ENCODE data around the gene RYR3. TPM values are rescaled to one million over a fixed set of nuclear protein-coding genes. Genes with fewer than 3 reads are reported as not detected.

The RYR3 gene
- total and polyA plus RNA-seq, 7 donors, result 2.5 to 159 (median 24.0) TPM

DNA sequence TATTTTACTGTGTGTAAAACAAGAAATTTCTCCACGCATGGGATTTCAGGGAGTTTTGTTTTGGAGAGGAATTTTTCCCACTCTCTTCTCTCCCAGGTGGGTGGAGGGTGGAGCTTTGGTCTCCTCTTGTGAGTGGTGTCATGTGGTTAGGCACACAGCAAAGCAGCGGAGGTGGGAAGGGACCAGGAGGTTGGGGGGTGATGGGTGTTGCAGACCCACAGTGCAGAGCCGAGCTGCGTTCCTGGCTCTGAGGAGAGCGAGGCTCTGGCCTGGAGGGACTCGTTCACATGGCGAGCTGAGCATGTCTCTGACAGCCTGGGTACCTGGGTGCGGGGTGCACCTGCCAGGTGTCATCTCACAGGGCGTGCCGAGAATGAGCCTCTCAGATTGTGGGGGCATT, 87.8 kb downstream of the RYR3 start:
- DNase-seq (no peak), ATAC-seq (no peak)
- intact Hi-C loops (cut with DNase I), result no loop called here
- H3K4me3 ChIP-seq, result no peak overlapping the region
- no peaks in the 10 kb centered on the region for H3K9me3 ChIP-seq
- no peaks in the 10 kb centered on the region for H3K36me3 ChIP-seq (ENCODE audit: insufficient read depth in 1 of 2, low read depth in 1 of 2)
- 74 to 91% (median 91%) methylated on average over 10 of the region's 10 CpGs for WGBS, 3 donors
- H3K27me3 ChIP-seq (ENCODE audit: insufficient read depth in 3 of 3, low read length in 2 of 3), result peaks cover 0 to 2% (median 0%) of the 10 kb centered on the region in 3 donors
- H3K4me1 ChIP-seq, result peaks cover 36% of the 10 kb centered on the region
- no peak overlapping the region for H3K27ac ChIP-seq
- TF ChIP-seq, protein P1, sequence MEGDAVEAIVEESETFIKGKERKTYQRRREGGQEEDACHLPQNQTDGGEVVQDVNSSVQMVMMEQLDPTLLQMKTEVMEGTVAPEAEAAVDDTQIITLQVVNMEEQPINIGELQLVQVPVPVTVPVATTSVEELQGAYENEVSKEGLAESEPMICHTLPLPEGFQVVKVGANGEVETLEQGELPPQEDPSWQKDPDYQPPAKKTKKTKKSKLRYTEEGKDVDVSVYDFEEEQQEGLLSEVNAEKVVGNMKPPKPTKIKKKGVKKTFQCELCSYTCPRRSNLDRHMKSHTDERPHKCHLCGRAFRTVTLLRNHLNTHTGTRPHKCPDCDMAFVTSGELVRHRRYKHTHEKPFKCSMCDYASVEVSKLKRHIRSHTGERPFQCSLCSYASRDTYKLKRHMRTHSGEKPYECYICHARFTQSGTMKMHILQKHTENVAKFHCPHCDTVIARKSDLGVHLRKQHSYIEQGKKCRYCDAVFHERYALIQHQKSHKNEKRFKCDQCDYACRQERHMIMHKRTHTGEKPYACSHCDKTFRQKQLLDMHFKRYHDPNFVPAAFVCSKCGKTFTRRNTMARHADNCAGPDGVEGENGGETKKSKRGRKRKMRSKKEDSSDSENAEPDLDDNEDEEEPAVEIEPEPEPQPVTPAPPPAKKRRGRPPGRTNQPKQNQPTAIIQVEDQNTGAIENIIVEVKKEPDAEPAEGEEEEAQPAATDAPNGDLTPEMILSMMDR (IDR thresholded peaks at IDR 0.05), result no peak

DNA sequence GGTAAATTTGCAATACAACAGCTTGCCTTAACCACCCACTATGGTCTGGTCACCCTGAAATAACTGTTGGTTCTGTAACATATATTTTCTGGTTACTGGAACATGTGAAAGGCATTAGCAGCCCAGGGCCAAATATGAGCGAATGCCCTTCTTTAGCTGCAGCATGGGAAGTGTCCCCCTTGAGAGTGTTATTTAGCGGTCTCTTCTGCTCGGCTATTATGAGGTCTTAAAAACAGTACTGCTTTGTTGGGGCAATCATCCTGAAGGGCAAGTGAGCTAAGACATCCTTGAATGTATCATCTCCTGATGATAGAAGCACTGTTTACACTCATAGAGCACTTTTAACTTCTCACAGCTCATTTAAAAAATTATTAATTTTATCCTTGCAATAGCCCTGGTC, 90.2 kb downstream of the RYR3 start:
- no peak for ATAC-seq
- no peaks in the 10 kb centered on the region for H3K9me3 ChIP-seq
- no peak for DNase-seq
- no peak overlapping the region for H3K27ac ChIP-seq
- no peaks in the 10 kb centered on the region for H3K36me3 ChIP-seq (ENCODE audit: insufficient read depth in 1 of 2, low read depth in 1 of 2)
- H3K4me1 ChIP-seq, result peaks cover 46% of the 10 kb centered on the region
- TF ChIP-seq, protein P1 (IDR thresholded peaks at IDR 0.05), result no peak
- 70 to 77% (median 75%) methylated on average over 3 of the region's 3 CpGs for WGBS, 3 donors
- intact Hi-C loops (cut with DNase I), result no loop called here
- peaks cover 0 to 2% (median 0%) of the 10 kb centered on the region in 3 donors for H3K27me3 ChIP-seq (ENCODE audit: insufficient read depth in 3 of 3, low read length in 2 of 3)
- H3K4me3 ChIP-seq, result no peak overlapping the region

DNA sequence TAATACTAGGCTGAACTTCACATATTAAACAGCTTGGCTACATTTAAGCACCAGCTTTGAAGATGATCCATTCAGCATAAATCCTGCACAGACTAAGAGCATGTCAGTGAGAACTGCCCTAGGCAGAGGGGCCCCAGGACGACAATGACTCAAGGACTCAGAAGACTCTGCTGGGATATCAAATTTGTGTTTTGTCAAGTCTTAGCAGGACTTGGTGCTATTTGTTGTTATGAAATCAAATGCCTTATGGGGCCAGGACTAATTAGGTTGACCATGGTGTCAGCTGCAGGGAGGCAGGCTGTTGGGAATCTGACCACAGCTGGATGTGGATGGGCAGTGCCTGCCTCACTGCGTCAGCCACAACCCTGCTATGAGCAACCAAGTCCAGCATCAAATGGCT, 91.8 kb downstream of the RYR3 start:
- peak; percentile 59 to 82 (median 79) for ATAC-seq
- H3K27me3 ChIP-seq (ENCODE audit: insufficient read depth in 3 of 3, low read length in 2 of 3), result peaks cover 0 to 2% (median 0%) of the 10 kb centered on the region in 3 donors
- peak overlapping the region; percentile 49 for H3K4me3 ChIP-seq
- H3K36me3 ChIP-seq (ENCODE audit: insufficient read depth in 1 of 2, low read depth in 1 of 2), result no peaks in the 10 kb centered on the region
- TF ChIP-seq, protein P1 (IDR thresholded peaks at IDR 0.05), result no peak
- peak overlapping the region; percentile 54 for H3K27ac ChIP-seq
- H3K9me3 ChIP-seq, result no peaks in the 10 kb centered on the region
- intact Hi-C loops (cut with DNase I), result no loop called here
- peaks cover 42% of the 10 kb centered on the region for H3K4me1 ChIP-seq
- no peak for DNase-seq
- WGBS, 3 donors, result 39 to 63% (median 56%) methylated on average over 2 of the region's 2 CpGs

DNA sequence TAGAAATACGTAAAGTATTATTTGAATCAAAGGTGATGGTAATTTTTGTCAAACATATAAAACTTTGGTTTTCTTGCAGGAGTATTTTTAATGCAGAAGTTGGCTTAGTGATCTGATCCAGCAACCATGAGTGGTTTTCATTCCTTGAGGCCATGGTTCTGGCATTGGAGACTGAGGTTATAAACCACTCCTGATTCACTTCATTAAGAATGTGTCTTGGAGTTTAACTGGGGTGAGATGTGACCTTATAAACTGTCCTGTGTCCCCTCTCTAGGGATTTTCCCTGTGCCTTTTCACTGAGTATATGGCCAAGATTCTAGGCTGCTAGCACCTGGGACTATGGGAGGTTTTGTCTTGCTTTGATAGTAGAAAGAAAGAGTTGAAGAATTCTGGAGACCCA, 94.3 kb downstream of the RYR3 start:
- peaks cover 59% of the 10 kb centered on the region for H3K4me1 ChIP-seq
- H3K4me3 ChIP-seq, result no peak overlapping the region
- ATAC-seq (peak; percentile 71 to 91 (median 82)), DNase-seq (no peak)
- WGBS, 3 donors, result 78 to 85% (median 80%) methylated on average over 1 of the region's 1 CpG
- H3K27me3 ChIP-seq (ENCODE audit: insufficient read depth in 3 of 3, low read length in 2 of 3), result peaks cover 0 to 2% (median 0%) of the 10 kb centered on the region in 3 donors
- peak overlapping the region; percentile 66 for H3K27ac ChIP-seq
- TF ChIP-seq, protein P1 (IDR thresholded peaks at IDR 0.05), result no peak
- no peaks in the 10 kb centered on the region for H3K36me3 ChIP-seq (ENCODE audit: insufficient read depth in 1 of 2, low read depth in 1 of 2)
- intact Hi-C loops (cut with DNase I), result no loop called here
- H3K9me3 ChIP-seq, result no peaks in the 10 kb centered on the region

All from psoas muscle (tissue), 8 donors.